Transverse colon (tissue), 4 donors: ENCODE data around the gene WDR49.

Source experiments
- CTCF ChIP-seq, 5 experiments: fragments of 200-600 bp in 3 of 5; fragments of 450-650 bp in 2 of 5; sonication (generic) in 3 of 5; IDR thresholded peaks; 1 replicate in 2 of 5; 2 replicates in 3 of 5; pipeline ENCODE4 v1.5.1; 2016 to 2017; ENCODE audit warnings: antibody characterized with exemption in 5 of 5, inconsistent platforms in 3 of 5, mild to moderate bottlenecking in 2 of 5, moderate library complexity in 1 of 5
- POLR2A ChIP-seq: fragments of 450-650 bp; IDR thresholded peaks from one replicate; pipeline ENCODE4 v1.6.1; 2016; ENCODE audit warnings: antibody characterized with exemption, mild to moderate bottlenecking, moderate library complexity
- POLR2AphosphoS5 ChIP-seq, 3 donors: sonication (generic); formaldehyde crosslinking; IDR thresholded peaks; one replicate each; pipeline ENCODE4 v1.6.1; 2016; ENCODE audit warnings: antibody characterized with exemption in 3 of 3

DNA sequence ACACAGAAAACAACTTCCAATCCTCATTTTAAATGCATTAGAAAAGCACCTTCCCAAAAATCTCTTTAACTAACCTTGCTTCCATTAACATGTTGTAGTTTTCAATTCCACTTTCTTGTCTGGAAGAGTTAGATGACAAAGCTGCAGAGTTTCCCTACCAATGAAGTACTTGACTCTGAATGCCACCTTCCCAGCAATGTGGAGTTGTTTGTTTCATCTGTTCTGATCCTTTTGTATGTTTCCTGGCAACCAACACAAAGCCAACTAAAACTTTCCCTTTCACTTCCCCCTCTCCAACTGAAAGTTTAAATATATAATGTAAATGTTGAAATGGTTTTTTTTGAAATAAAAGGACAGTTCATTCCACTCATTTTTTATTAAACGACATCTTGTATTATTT, at the start of gene WDR49:
- no peak for TF ChIP-seq CTCF (IDR thresholded peaks at IDR 0.05)
- no peak for TF ChIP-seq POLR2AphosphoS5 (IDR thresholded peaks at IDR 0.05)
- no peak for TF ChIP-seq POLR2A
